Breast epithelium (tissue), 4 donors: ENCODE results near the gene BEST4. TPM values are rescaled to one million over a fixed set of nuclear protein-coding genes. Genes with fewer than 3 reads are reported as not detected.

Experiments
- DNase-seq, 2 donors: peaks; one replicate each; pipeline ENCODE4 v3.0.0-alpha.2; 2019; ENCODE audit warnings: low spot score in 2 of 2
- H3K27ac ChIP-seq, 2 donors: fragments of 200-600 bp; sonication (generic) in 1 of 2; one replicate each; pipeline ENCODE4 v1.5.1; 2016 to 2019; ENCODE audit warnings: mild to moderate bottlenecking in 1 of 2
- H3K27me3 ChIP-seq, 2 donors: fragments of 200-600 bp; sonication (generic) in 1 of 2; one replicate each; pipeline versions ENCODE4 v1.5.1 to v1.6.0; 2017 to 2019; ENCODE audit warnings: control low read depth in 1 of 2, mild to moderate bottlenecking in 1 of 2
- H3K36me3 ChIP-seq: fragments of 200-600 bp; one replicate; pipeline ENCODE4 v1.5.1; 2019
- H3K4me1 ChIP-seq, 2 donors: fragments of 200-600 bp; sonication (generic); one replicate each; pipeline ENCODE4 v1.5.1; 2016 to 2019; ENCODE audit warnings: control low read depth in 1 of 2
- H3K4me3 ChIP-seq, 3 donors: fragments of 200-600 bp; sonication (generic); 1 replicate in 2 of 3; 2 replicates in 1 of 3; pipeline ENCODE4 v1.5.1; 2016 to 2019; ENCODE audit warnings: mild to moderate bottlenecking in 3 of 3, moderate library complexity in 2 of 3
- H3K9me3 ChIP-seq, 2 donors: fragments of 200-600 bp; sonication (generic) in 1 of 2; one replicate each; pipeline ENCODE4 v1.5.1; 2016 to 2019; ENCODE audit warnings: control low read depth in 1 of 2
- POLR2A ChIP-seq: fragments of 450-650 bp; IDR thresholded peaks from one replicate; pipeline ENCODE4 v1.6.1; 2016; ENCODE audit warnings: antibody characterized with exemption, mild to moderate bottlenecking, moderate library complexity
- POLR2AphosphoS5 ChIP-seq, 3 donors: sonication (generic); formaldehyde crosslinking; IDR thresholded peaks; one replicate each; pipeline ENCODE4 v1.6.1; 2017; ENCODE audit warnings: antibody characterized with exemption in 3 of 3
- intact Hi-C: fragments of 100-400 bp; cut with DNase I; formaldehyde crosslinking; loops from one replicate; pipeline ENCODE4 v1.15.1; 2023; ENCODE audit warnings: low total_unique reads
- total RNA-seq, 3 donors: library from RNA; depleted of rRNA; stranded (reverse); fragments of >200 nt; gene quantifications; one replicate each; pipeline ENCODE4 v1.1.0, GENCODE V29; 2016
- TF ChIP-seq, protein P1 (sequence below), 3 donors: fragments of 450-650 bp; IDR thresholded peaks; one replicate each; pipeline ENCODE4 v1.5.1; 2016 to 2017; ENCODE audit warnings: antibody characterized with exemption in 3 of 3, mild to moderate bottlenecking in 3 of 3, moderate library complexity in 3 of 3

The BEST4 gene
- total RNA-seq, 3 donors from 2014 or later: 0.15 to 0.66 TPM; not detected in 1

GRCh38 chr1:44810101-44810761, 22.3 kb upstream of the BEST4 start:
- TF ChIP-seq POLR2AphosphoS5 (IDR thresholded peaks at IDR 0.05): peak in 2 of 3 donors; percentile 32
- no peak for TF ChIP-seq POLR2A

DNA sequence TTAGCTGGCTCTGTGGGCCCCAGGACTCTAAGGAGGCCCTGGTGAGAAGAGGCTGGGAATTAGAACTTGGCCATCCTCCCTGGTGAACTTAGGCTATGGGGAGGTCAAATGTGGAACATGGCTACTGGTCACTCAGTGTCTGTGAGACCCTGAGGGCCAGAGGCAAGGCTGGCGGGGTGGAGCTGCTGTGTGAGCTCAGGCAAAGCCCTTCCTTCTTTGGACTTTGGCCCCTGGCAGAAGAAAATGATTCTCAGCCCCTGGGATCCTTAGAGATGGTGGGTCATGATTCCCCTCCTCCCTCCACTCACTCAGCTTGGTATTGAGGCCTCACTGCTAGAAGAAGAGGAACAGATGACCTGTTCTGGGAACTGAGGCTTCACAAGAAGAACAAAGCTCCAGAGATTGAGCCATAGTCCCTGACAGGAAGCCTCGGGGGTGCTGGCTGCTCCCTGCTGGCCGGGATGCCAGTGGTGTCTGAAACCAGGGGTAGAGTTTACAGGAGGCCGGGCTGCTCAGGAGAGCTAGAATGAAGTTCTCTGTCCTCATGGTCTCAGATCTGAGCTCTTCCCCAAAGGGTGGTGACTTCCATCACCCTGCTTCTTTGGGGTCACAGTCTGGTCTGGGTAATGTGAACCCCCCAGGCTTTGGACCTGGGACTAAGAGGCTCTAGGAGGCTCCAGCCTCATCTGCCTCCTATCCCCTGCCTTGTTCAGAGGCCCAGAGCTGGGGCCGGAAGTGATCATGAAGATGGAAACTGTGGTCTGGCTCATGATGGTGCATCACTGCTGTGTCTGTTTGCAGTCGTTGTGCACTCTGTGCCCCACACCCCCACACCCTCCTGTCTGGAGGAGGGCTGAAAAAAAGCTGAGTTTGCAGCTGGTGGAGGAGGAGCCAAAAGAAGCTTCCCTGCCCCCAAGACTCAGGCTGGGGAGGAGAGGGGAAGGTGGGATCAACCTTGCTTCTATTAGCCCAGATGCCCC, 21.3 kb upstream of the BEST4 start:
- peaks cover 30 to 43% of the 10 kb centered on the region in 2 donors for H3K4me1 ChIP-seq
- no peaks in the 10 kb centered on the region for H3K36me3 ChIP-seq
- peak overlapping the region; percentile 28 to 41 (median 34) for H3K4me3 ChIP-seq
- no peaks in the 10 kb centered on the region for H3K27me3 ChIP-seq
- DNase-seq: peak in 1 of 2 donors; percentile 39
- no peak for TF ChIP-seq POLR2A
- TF ChIP-seq, protein P1, sequence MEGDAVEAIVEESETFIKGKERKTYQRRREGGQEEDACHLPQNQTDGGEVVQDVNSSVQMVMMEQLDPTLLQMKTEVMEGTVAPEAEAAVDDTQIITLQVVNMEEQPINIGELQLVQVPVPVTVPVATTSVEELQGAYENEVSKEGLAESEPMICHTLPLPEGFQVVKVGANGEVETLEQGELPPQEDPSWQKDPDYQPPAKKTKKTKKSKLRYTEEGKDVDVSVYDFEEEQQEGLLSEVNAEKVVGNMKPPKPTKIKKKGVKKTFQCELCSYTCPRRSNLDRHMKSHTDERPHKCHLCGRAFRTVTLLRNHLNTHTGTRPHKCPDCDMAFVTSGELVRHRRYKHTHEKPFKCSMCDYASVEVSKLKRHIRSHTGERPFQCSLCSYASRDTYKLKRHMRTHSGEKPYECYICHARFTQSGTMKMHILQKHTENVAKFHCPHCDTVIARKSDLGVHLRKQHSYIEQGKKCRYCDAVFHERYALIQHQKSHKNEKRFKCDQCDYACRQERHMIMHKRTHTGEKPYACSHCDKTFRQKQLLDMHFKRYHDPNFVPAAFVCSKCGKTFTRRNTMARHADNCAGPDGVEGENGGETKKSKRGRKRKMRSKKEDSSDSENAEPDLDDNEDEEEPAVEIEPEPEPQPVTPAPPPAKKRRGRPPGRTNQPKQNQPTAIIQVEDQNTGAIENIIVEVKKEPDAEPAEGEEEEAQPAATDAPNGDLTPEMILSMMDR (IDR thresholded peaks at IDR 0.05): no peak
- peak in 1 of 3 donors; percentile 59 for TF ChIP-seq POLR2AphosphoS5 (IDR thresholded peaks at IDR 0.05)
- no peaks in the 10 kb centered on the region for H3K9me3 ChIP-seq
- intact Hi-C loops: no loop called here
- H3K27ac ChIP-seq: peak overlapping the region; percentile 100

More at GRCh38 chr1:44810101-44810761, 22.3 kb upstream of the BEST4 start:
- intact Hi-C loops: no loop called here
- DNase-seq: peak; percentile 91 to 96
- peaks cover 30 to 43% of the 10 kb centered on the region in 2 donors for H3K4me1 ChIP-seq
- peak overlapping the region; percentile 100 for H3K27ac ChIP-seq
- no peaks in the 10 kb centered on the region for H3K9me3 ChIP-seq
- no peaks in the 10 kb centered on the region for H3K27me3 ChIP-seq
- peak overlapping the region in 1 of 3 donors; percentile 41 for H3K4me3 ChIP-seq
- no peaks in the 10 kb centered on the region for H3K36me3 ChIP-seq

GRCh38 chr1:44808063-44808937, 20.3 kb upstream of the BEST4 start, which contains the start of gene BTBD19:
Gene BTBD19, plus strand, starts transcription at chr1:44808523. Its CDS starts 298 bp downstream, at chr1:44808821.
- no peaks in the 10 kb centered on the region for H3K9me3 ChIP-seq
- H3K27ac ChIP-seq: peak within 1 kb of the TSS; percentile 100
- H3K27me3 ChIP-seq: no peaks in the 10 kb centered on the region
- H3K4me1 ChIP-seq: peaks cover 30 to 43% of the 10 kb centered on the region in 2 donors
- H3K36me3 ChIP-seq: no peaks in the 10 kb centered on the region
- DNase-seq: peak; percentile 64 to 67
- intact Hi-C loops: no loop called here
- no peak for TF ChIP-seq POLR2AphosphoS5 (IDR thresholded peaks at IDR 0.05)
- TF ChIP-seq, protein P1 (IDR thresholded peaks at IDR 0.05): no peak
- TF ChIP-seq POLR2A: no peak
- peak within 1 kb of the TSS; percentile 28 to 41 (median 34) for H3K4me3 ChIP-seq

DNA sequence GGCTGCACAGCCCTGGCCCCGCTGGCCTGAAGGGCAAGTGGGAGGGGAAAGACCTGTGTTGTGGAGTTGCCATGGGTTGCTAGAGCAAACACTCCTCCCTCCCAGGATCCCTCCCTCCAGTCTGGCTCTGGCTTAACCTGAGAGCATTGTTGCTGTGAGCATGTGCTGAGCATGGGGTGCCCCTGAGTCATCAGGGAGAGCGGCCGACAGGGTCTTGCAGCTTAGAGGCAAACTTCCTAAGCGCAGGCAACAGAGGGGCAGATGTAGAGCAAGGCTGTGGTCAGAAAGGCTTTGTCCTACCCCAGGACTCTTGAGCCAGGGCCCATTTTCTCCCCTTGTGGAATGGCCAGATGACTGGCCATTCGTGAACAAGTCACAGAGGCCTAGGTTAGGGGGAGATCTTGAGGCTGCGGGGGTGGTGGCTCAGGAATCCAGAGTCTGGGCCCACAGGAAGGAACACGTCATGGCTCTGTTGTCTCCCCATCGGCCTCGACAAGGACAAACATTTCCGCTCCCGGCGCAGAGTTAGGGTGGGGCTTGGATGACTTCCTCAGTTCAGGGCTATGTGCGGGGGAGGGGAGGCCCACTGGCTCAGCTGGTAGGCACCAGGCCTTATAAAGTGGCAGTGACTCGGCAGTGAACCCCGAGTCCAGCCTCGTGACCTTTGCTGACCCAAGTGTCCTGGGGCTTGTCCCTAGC, 19.5 kb upstream of the BEST4 start:
- peaks cover 33 to 43% of the 10 kb centered on the region in 2 donors for H3K4me1 ChIP-seq
- peak overlapping the region; percentile 100 for H3K27ac ChIP-seq
- intact Hi-C loops: no loop called here
- peak; percentile 95 to 97 for DNase-seq
- peak overlapping the region in 2 of 3 donors; percentile 34 to 41 for H3K4me3 ChIP-seq
- H3K9me3 ChIP-seq: no peaks in the 10 kb centered on the region
- no peak for TF ChIP-seq POLR2A
- peak in 2 of 3 donors; percentile 90 to 94 for TF ChIP-seq POLR2AphosphoS5 (IDR thresholded peaks at IDR 0.05)
- TF ChIP-seq, protein P1 (IDR thresholded peaks at IDR 0.05): peak in 2 of 3 donors; percentile 8 to 19
- H3K36me3 ChIP-seq: no peaks in the 10 kb centered on the region
- no peaks in the 10 kb centered on the region for H3K27me3 ChIP-seq
